Activated CD8-positive, alpha-beta memory T cell treated with anti-CD3 and anti-CD28 coated beads, Interleukin-2, amount 50 U/mL, for 24 hours (primary cell): ENCODE data around the gene RASSF3.
"Not testable (repeated sequence)": the region's sequence is repeated elsewhere in the genome, so short reads cannot be mapped to it uniquely, and the experiment has no call there.

ENCODE experiments used
- DNase-seq: peaks from one replicate; pipeline ENCODE4 v3.0.0-alpha.2; 2020; ENCODE audit errors: extremely low read depth

Gene RASSF3

DNA sequence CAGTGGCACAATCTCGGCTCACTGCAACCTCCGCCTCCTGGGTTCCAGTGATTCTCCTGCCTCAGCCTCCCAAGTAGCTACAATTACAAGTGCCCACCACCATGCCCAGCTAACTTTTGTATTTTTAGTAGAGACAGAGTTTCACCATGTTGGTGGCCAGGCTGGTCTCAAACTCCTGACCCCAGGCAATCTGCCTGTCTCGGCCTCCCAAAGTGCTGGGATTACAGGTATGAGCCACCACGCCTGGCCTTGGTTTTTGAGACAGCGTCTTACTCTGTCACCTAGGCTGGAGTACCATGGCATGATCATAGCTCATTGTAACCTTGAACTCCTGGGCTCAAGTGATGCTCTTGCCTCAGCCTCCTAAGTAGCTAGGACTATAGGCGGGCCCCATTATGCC, 79.9 kb downstream of the RASSF3 start:
- DNase-seq: not testable (repeated sequence)

DNA sequence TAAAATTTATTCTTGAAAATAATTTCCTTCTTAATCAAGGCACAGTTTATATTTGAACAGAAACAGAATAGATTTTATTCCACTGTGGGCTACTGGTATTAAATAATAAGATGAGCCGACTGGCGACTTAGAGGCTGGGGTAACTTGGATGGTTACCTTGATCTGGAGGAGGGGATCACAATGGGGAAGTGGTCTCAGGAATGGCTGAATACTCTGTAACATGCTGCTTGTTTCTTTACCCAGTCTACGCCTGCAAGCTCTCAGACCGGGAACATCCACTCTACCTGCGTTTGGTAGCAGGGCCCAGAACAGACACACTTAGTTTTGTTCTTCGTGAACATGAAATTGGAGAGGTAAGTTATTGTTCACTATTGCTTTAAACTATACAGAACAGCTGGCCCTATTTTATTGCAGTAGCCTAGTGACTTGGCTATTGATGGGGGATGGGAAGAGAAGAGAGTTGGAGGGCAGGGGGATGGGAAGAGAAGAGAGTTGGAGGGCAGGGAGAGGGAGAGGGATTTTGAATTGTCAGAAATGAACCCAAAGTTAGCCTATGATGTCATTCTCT, 81.0 kb downstream of the RASSF3 start:
- DNase-seq: no peak

DNA sequence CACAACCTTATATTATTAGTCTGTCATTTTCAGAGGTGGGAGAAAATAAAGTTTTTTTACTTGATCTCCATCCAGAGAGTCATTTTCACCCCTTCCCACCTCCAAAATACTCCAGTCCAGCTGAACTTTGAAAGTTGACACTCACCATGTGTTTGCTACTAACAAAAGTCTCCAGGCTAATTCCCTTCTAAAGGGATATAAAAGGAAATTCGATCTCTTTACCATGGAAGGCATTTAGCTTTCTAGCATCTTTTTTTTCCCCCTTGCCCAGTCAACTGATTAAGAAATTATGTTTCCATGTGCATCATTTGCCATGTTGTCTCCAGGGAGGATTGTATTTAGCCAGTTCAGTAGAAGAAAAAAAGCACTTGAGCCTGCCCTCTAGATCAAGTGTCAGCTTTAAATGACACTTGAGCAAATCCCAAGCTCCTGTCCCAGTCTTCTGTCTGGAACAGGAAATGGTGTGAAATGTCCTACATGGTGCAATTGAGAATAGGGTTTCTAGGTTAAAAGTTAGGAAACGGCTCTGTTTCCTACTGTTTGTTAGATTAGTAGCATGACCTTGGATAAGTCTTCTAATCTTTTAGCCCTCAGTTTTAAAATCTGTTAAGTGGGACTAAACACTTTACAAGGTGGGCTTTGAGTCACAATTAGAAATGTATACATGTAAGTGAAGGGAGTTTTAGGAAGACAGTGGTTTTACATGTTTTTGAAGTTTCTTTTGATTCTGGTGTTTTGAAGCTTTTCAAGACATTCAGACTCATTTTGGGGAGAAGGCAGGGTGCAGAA, 81.7 kb downstream of the RASSF3 start:
- no peak for DNase-seq

DNA sequence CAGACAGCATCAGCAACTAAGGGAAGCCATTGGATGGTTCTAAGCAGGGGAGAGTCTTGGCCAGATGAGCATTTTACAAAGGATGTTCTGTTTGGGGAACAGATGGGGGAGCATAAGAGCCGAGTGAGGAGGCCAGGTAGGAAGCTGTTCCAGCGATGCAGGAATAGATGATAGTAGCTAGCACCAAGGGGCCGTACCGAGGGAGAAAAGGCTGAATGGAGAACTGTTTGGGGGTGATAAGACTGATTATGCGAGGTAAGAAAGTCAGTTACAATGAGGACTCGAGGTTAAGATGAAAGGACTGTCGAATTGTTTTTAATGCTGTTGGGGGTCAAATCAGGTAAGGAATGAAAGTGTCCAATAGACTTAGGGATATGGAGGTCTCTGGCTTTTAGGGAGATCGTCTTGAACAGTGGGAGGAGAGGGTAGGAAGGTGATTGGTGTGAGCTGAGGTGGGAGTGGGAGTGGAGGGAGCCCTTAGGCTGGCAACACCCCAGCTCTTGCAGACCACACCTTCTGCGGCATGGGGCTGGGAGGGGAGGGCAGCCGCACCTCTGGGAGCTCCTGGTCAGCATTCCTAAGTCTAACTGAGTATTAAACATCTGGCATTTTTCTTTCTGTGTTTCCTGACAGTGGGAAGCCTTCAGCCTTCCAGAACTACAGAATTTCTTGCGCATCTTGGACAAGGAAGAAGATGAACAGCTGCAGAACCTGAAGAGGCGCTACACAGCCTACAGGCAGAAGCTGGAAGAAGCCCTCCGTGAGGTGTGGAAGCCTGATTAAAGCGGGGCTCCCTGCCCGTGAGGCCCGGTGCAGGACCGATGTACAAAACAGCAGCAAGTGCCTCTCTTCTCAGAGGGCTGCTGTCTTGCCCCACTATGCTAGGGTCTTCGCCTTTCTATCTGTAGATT, 84.1 kb downstream of the RASSF3 start:
- DNase-seq: no peak

DNA sequence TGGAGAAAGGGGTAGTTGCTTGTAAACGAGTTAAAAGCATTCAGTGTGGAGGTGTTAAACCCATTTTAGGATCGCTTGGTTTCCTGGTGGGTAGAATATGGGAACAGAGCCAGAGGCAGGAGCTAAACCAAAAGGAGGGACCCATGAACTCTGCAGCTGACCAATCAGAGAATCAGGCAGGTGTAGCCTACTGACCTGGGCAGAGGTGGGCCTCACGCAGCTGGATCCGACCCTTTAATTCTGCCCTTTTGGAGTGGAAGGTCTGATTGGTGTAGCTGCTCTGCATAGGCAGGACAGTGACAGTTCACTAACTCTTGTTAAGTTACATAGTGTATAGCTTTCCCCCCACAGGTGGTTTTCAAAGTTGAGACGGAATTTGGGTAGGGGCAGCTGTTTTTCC, 85.3 kb downstream of the RASSF3 start:
- DNase-seq: no peak

DNA sequence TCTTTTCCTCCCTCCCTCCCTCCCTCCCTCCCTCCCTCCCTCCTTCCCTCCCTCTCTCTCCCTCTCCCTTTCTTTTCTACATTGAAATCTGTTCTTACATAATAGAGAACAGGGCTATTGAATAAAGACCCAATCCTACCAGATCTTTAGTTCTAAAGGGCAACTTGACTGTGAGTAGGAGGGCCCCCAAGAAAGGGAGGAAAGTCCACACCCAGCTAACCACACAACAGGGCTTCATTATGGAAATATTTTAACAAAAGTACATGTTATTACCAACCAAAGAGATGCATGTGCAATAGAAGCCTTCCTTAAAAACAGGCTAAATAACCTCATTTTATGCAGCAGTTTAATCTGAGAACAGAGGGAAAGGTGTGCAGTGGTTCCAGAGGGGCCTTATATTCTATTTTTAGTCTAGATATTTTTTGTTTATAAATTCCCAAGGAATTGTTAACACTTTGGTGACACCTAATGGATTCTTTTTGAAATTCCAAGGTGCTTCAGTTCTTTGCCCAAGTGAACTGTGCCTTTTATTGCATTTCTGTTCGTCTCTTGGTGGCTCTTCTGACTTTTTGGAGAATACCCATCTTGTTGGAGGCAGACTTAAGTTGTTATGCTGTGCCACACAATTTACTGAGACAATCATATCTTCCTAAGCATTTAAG, 85.9 kb downstream of the RASSF3 start:
- DNase-seq: no peak

DNA sequence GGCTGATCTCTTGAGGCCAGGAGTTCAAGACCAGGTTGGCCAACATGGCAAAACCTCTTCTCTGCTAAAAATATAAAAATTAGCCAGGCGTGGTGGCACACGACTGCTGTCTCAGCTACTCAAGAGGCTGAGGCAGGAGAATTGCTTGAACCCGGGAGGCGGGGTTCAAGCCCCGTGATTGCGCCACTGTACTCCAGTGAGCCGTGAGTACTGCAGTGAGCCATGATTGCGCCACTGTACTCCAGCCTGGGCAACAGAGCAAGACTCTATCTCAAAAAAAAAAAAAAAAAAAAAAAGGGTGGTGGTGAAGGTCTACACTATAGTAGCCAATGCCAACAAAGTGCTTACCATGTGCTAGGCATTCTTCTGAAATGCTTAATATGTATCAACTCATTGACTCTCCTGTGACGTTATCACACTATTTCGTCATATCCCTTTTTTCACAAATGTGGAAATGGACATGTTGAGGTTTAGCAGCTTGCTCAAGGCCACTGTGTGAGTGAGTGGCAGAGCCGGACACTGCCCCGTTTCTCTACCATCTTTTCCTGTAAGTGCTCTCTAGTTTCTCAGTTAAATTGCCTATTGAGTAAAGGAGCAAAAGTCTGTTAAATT, 89.3 kb downstream of the RASSF3 start:
- DNase-seq: no peak

DNA sequence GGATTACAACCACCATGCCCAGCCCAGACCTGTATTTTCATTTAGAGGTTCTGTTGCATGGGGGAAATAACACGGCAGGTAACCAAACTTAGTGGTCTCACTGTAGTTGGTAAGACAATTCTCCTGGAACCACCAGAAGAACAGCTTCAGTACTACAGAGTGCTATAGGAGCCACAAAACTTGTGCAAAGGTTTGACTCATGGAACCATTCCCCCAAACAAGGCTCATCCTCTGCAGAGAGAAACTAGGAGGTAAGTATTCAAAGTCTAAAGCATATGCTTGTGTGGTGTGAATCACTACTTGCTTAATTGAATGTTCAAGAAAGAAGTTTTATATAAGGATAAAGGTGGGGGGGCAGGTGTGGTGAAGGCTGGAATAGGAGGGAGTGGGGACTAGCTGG, 90.2 kb downstream of the RASSF3 start:
- DNase-seq: no peak

DNA sequence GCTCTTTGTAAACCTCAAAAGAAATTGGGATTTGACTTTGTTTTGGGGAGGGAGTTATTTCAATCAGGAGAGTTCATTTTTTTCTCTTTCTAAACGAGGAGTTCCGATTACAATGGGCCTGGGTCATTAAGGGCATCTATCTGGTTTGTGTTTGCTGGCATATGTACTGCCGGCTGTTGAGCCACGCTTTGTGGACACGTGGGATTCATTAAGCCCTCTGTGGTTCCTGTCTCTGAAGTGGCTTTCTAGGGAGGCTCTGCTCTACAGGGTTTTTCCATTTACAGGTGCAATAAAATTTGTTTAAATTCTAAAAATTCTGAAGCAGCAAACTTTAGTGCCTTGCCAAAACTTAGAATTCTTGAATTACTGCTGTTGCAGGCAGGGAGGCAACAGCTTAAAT, 91.0 kb downstream of the RASSF3 start:
- DNase-seq: no peak

DNA sequence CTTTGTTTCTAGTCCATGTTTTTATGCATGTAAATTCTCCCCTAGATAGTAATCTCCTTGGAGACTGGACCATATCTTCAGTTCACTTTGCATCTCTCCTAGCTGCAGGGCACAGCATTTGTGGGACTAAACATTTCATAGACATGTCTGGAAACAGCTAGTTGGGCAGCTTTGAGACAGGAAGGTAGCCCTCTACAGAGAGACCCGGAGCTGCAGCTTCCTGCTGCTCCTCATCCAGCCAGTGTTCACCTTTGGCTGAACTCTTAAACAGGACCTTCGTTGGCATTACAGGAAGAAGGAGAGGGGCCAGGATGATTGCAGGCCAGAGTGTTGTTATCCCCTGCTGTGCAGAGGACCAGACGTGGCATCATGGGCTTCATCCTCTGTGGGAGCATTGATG, 96.0 kb downstream of the RASSF3 start:
- no peak for DNase-seq

DNA sequence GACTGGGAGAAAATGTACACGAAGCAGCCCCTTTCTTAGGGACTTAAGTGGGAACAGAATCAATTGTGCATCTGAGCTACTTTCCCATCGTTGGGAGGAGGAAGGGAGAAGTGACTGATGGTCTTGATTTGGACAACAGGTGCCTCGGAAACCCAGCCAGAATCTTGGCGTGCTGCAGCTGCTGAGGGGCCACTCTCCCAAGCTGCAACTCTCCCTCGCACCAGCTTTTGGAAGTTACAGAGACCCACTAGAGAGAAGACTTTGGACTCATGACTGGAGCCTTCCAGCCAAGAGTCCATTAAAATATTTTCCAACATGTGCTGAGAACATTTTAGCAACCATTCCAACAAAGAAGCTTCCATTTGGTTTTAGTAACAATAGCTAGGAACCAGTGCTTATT, 96.6 kb downstream of the RASSF3 start:
- DNase-seq: no peak

DNA sequence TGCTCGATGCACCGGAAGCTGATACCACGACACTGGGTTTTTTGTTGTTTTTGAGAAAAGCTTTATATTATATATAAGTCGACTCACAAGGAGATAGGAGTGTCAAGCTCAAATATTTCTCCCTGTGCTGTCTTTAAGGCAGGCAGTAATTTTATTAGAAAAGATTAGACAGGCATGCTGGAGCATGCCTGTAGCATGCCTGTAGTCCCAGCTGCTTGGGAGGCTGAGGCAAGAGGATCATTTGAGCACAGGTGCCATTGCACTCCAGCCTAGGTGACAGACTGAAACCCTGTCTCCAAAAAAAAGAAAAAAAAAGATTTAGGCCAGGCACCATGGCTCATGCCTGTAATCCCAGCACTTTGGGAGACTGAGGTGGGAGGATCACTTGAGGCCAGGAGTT, 97.1 kb downstream of the RASSF3 start:
- DNase-seq: no peak

DNA sequence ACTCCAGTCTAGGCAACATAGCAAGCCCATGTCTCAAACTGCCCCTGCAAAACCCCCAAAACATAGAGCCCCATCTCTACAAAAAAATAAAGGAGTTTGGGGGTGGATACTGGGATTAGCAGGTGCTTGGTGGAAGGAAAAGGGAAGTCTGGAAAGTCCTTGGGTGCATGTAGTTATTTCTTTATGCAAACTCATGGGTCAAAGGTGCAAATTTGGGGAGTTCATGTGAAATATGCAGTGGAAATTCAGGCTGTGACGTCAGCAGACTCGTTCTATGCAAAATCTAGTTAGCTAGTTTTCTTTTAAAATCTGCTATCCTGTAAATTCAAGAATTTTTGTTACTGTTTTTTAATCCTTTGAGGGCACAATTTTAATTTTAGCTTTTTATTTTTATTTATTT, 97.6 kb downstream of the RASSF3 start:
- DNase-seq: no peak

DNA sequence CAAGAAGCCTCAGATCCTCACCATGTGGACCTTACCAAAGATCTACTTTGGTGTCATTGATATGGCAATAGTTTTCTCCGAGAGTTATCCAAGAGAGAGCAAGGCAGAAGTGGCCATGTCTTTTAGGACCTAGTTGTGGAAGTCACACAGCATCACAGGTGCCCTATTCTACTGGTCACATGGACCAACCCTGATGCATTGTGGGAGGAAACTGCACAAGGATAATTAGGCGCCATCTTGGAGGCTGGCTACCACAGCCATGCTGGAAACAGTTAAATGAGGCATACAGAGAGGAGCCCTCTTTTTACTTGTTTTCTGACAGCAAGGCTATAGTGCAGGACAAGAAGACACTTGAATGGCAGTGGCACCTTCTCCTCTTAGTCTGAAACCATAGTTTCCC, 99.1 kb downstream of the RASSF3 start:
- DNase-seq: no peak

DNA sequence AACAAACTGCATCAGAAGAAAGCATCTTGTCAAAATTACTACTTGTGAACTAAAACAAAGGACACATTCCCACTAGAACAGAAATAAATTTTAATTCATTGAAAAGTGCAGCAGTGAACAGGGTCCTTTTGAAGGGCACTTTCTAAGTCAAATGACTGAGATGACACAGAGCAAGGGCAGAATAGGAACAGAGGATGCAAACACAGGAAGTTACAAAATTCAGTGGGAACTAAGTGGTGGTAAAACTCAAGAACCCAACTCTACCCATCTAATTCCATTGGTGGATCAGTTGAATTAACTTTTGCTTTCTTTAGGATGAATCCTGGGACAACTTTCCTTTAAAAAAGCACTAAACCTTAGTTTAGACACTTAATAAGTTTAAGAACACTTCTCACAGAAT, 103.1 kb downstream of the RASSF3 start:
- no peak for DNase-seq

DNA sequence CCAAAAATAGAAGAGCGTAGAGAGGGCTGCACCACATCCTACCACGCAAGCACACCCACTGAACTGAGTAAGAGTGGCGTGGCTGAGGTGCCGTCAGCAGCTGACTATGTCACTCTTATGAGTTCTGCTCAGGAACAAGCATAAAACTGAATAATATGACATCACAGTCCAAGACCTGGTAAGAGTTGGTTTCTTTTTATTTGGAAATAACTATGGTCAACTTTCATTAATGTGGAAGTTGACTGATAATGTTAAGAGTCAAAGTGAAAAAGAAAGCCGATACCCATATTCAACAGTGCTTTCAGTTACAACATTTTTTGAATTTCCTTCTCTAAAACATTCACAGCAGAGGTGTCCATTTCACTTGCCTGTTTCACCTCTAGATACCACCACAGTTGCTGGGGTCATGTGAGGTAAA, 104.3 kb downstream of the RASSF3 start:
- no peak for DNase-seq

DNA sequence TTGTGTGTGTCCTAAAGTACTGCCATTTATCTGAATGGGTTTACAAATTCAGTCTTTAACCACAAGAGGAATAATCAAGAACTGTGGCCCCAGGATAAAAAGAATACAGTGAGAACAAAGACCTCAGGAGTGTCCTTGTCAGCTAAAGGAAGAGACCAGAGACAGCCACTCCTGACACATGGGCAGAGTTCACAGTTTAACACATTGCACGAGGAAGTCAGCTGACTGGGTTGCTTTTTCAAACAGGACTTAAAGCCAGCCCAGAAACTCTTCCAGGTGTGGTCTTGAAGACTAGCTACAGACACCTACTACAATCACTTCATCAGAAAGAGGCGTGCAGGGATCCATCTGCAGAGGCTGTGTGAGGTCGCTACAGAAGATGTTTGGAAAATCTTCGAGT, 106.1 kb downstream of the RASSF3 start:
- DNase-seq: no peak

DNA sequence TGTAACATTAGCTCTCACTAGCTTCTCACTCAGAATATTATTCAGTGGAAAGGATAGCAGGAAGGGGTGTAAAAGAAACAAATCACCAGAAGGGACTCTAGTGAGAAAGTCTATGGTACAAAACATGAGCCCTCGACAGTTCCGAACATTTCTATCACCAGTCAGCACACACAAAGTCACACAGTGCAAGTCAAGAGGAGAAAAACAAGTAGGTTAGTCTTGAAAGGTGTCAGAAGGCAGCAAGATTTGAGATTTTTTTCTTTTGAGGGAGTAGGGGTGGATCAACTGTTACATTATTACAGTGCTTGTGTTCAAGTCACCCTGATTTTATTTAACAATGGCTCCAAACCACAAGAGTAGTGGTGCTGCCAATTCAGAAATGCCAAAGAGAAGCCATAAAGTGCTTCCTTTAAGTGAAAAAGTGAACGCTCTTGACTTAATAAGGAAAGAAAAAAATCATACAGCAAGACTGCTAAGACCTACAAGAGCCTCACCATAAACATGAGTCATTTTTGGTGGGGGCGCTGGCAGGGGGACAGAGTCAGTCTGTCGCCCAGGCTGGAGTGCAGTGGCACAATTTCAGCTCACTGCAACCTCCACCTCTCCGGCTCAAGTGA, 106.7 kb downstream of the RASSF3 start:
- DNase-seq: no peak

DNA sequence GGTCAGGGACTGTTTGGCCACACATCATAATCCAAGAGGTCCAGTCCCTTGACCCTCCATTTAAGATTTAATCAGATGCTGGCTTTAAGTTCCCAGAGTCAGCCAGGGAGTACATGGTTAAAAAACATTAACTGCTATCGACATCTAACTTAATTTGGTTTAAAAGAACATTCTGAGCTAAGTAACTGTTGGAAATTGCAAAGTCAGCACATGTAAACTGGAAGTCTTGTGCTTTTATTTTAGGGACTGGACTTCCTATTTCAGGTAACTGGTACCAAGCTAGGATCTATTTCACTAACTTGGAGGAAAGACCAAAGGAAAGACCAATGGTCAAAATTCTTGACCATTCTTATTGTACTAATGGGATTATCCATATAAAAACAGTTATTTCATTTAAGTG, 108.4 kb downstream of the RASSF3 start:
- no peak for DNase-seq

DNA sequence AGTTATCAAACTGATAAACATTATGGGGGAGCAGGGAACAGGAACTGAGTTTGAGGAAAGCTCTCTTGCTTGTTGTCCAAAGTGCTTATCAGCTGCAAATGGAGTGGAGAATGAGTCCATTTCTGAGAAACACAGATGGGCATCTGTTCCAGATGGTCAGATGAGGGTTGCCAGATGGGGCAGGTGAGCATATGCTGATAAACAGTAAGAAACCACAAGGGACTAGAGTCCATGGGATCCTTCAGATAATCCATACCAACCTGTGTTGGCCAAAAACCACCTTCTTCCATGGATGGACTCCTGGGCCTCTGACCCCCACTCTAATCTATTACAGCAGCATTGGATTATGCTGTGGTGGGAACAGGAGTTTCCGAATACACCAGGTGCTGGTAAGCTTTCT, 110.6 kb downstream of the RASSF3 start:
- no peak for DNase-seq

DNA sequence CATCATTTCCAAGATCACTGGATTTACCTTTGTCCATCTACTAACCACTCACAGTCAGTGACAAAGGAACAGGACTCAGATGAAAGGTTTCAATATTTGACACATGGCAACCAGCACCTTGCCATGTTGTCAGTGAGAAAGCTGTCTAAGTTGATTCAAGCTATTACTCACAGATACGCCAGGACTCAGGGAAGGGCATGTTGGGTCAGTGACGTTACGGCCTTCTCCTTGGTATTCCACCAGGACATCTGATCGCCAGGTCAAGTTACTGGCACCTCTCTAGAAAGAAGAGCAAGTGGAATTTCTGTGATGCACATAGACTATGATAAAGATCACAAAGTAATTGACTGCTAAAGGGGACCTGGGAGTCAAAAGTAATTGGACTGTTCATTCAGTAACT, 112.5 kb downstream of the RASSF3 start:
- no peak for DNase-seq
